ENCODE measurements around the gene NADK.
"Not testable (repeated sequence)": the region's sequence is repeated elsewhere in the genome, so short reads cannot be mapped to it uniquely, and the experiment has no call there.

DNA sequence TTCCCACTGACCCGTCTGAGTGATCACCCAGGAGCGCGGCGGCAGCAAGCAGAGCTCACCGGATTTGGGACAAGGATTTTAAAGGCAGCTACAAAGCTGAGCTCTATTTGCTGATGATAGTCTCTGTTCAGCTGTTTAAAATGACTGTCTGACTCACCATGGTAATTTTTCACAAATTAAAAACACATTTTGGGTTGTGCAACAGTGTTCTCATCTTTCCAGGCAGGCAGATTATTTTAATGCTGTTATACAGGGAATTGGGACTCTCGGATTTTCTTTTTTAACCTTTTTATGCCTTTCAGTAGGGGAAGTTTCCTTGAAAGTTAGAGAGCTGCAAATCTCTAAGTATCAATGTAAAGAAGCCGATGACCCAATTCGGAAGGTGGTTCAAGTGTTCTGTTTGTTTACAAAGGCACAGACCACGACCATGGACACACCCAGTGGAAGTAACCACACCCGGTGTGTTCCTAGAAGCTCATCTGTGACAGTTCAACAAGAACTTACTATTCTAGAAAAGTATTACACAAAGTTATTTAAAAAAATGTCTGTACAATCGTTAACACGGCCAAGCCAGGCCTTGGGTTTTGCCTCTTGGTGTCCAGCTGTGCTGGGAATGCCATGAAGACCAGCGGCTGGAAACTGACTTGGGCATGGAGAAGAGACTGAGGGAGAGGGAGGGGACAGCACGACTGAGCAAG, 49.8 kb downstream of the NADK start:
- not testable (repeated sequence) for TF ChIP-seq CTCF (IDR thresholded peaks at IDR 0.05; ENCODE audit: low read depth, low read length, poor library complexity, severe bottlenecking); EZH2phosphoT487 (IDR thresholded peaks at IDR 0.05; ENCODE audit: borderline replicate concordance, low read length)
